K562 (cell line): ENCODE measurements around the gene PIGN. TPM values are rescaled to one million over a fixed set of nuclear protein-coding genes. Genes with fewer than 3 reads are reported as not detected.
A peak's percentile ranks its signal among the peaks of the same experiment; 100 is the strongest.

Experiments used
- ARID1B ChIP-seq: fragments of 450-650 bp; IDR thresholded peaks from 2 replicates; pipeline ENCODE4 v1.6.1; 2016; ENCODE audit warnings: antibody characterized with exemption, mild to moderate bottlenecking, inconsistent platforms
- ETV5 ChIP-seq: sonication (generic); formaldehyde crosslinking; IDR thresholded peaks from 2 replicates; pipeline ENCODE4 v1.4.0; 2020; ENCODE audit warnings: low read depth, mild to moderate bottlenecking, missing genetic modification reagents
- GTF2F1 ChIP-seq: IDR thresholded peaks from 2 replicates; pipeline ENCODE4 v1.6.1; 2011; ENCODE audit warnings: low read depth, low read length, improper control_type of control experiment
- MTA1 ChIP-seq: fragments of 450-650 bp; IDR thresholded peaks from 2 replicates; pipeline ENCODE4 v1.6.1; 2017; ENCODE audit warnings: borderline replicate concordance
- ZNF3 ChIP-seq: fragments of 250-450 bp; sonication (Bioruptor Pico); IDR thresholded peaks from 2 replicates; pipeline ENCODE4 v1.5.0; 2021; ENCODE audit warnings: mild to moderate bottlenecking, moderate library complexity
- ZNF766 ChIP-seq: fragments of 200-800 bp; sonication (Bioruptor generic); conservative IDR thresholded peaks from 2 replicates; pipeline ENCODE4 v1.6.1; 2016; ENCODE audit warnings: missing genetic modification characterization, missing compliant biosample characterization
- polyA plus RNA-seq, 8 experiments: library from polyadenylated mRNA; depleted of rRNA in 4 of 8; stranded (reverse) in 5 of 8; unstranded in 3 of 8; fragments of >200 nt; fragmentation: Nextera tagmentation in 2 of 8; fragmentation: Illumina TruSeq in 1 of 8; extraction: Ambion mirVana in 2 of 8; extraction: Trizol in 1 of 8; gene quantifications; 2 replicates each; pipeline versions ENCODE4 v1.2.1 to v1.2.3, GENCODE V29; 2011 to 2014; ENCODE audit warnings: inconsistent platforms in 1 of 8, missing spikeins in 1 of 8
- total RNA-seq, 7 experiments: library from RNA; depleted of rRNA in 6 of 7; stranded (reverse); fragments of >200 nt in 6 of 7; fragmentation: Illumina TruSeq in 2 of 7; extraction: Trizol in 2 of 7; gene quantifications; 2 replicates each; pipeline versions ENCODE4 v1.2.1 to v1.2.3, GENCODE V29; 2011 to 2021; ENCODE audit warnings: low replicate concordance in 1 of 7
- TF ChIP-seq, protein P1 (sequence below): fragments of 250-450 bp; sonication (Bioruptor Pico); IDR thresholded peaks from 2 replicates; pipeline ENCODE4 v1.5.0; 2022; ENCODE audit warnings: mild to moderate bottlenecking
- TF ChIP-seq, protein P2 (sequence below): fragments of 150-350 bp; conservative IDR thresholded peaks from 2 replicates; pipeline ENCODE4 v1.6.1; 2014; ENCODE audit warnings: low read length

Gene PIGN
- total and polyA plus RNA-seq, 9 of the 15 experiments (the other 6 are each of a cell fraction or from before 2014, with no cell fraction given): 9.9 to 25.6 (median 17.3) TPM

DNA sequence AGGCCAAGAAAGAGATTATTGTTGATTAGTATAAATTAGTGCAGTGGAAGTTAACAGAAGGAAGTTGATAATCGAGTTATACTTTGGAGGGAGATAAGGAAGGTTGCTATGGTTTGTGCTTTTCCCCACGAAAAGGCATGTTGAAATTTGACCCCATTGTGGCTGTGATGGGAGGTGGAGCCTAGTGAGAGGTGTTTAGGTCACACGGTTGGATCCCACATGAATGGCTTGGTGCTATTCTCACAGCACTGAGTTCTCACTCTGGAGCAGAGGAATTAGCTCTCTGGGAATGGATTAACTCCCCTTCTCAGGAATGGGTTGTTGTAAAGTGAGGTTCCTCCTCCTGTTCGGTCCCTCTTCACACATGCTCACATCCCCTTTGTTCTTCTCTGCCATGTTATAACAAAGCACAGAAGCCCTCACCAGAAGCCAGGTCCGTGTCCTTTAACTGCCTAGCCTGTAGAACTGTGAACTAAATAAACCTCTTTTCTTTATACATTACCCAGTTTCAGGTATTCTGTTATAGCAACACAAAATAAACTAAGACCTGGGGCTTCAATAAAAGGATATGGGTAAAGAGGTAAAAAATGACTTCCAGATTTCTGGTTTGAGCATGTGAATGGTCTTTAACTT is 21.9 kb downstream of the PIGN start (continued):
- TF ChIP-seq MTA1 (no peak), ETV5 (CRISPR knock-in tag) (no peak), ZNF3 (CRISPR knock-in tag) (no peak), GTF2F1 (no peak), ZNF766 (CRISPR knock-in tag) (peak; percentile 79), ARID1B (0 out of 2 replicates have a peak, but pooled peaks have one; percentile 16)
- TF ChIP-seq, protein P1, sequence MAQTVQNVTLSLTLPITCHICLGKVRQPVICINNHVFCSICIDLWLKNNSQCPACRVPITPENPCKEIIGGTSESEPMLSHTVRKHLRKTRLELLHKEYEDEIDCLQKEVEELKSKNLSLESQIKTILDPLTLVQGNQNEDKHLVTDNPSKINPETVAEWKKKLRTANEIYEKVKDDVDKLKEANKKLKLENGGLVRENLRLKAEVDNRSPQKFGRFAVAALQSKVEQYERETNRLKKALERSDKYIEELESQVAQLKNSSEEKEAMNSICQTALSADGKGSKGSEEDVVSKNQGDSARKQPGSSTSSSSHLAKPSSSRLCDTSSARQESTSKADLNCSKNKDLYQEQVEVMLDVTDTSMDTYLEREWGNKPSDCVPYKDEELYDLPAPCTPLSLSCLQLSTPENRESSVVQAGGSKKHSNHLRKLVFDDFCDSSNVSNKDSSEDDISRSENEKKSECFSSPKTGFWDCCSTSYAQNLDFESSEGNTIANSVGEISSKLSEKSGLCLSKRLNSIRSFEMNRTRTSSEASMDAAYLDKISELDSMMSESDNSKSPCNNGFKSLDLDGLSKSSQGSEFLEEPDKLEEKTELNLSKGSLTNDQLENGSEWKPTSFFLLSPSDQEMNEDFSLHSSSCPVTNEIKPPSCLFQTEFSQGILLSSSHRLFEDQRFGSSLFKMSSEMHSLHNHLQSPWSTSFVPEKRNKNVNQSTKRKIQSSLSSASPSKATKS (CRISPR knock-in tag): no peak
- TF ChIP-seq, protein P2, sequence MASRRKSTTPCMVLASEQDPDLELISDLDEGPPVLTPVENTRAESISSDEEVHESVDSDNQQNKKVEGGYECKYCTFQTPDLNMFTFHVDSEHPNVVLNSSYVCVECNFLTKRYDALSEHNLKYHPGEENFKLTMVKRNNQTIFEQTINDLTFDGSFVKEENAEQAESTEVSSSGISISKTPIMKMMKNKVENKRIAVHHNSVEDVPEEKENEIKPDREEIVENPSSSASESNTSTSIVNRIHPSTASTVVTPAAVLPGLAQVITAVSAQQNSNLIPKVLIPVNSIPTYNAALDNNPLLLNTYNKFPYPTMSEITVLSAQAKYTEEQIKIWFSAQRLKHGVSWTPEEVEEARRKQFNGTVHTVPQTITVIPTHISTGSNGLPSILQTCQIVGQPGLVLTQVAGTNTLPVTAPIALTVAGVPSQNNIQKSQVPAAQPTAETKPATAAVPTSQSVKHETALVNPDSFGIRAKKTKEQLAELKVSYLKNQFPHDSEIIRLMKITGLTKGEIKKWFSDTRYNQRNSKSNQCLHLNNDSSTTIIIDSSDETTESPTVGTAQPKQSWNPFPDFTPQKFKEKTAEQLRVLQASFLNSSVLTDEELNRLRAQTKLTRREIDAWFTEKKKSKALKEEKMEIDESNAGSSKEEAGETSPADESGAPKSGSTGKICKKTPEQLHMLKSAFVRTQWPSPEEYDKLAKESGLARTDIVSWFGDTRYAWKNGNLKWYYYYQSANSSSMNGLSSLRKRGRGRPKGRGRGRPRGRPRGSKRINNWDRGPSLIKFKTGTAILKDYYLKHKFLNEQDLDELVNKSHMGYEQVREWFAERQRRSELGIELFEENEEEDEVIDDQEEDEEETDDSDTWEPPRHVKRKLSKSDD: no peak
